Ishikawa (cell line): ENCODE data around the gene SLC44A1.

ENCODE experiments used
- CEBPB ChIP-seq: IDR thresholded peaks from 2 replicates; pipeline ENCODE4 v1.6.1; 2012
- CREB1 ChIP-seq: IDR thresholded peaks from 2 replicates; pipeline ENCODE4 v1.6.1; 2012; ENCODE audit warnings: low read depth
- EGR1 ChIP-seq: IDR thresholded peaks from 2 replicates; pipeline ENCODE4 v1.6.1; 2012
- EP300 ChIP-seq: IDR thresholded peaks from 2 replicates; pipeline ENCODE4 v1.6.1; 2012; ENCODE audit warnings: borderline replicate concordance
- FOXM1 ChIP-seq: IDR thresholded peaks from 2 replicates; pipeline ENCODE4 v1.6.1; 2012; ENCODE audit warnings: low read depth, borderline replicate concordance
- MAX ChIP-seq: IDR thresholded peaks from 2 replicates; pipeline ENCODE4 v1.6.1; 2012
- NFIC ChIP-seq: IDR thresholded peaks from 2 replicates; pipeline ENCODE4 v1.6.1; 2012
- RAD21 ChIP-seq: IDR thresholded peaks from 2 replicates; pipeline ENCODE4 v1.6.1; 2012; ENCODE audit warnings: low read depth
- TAF1 ChIP-seq: IDR thresholded peaks from 2 replicates; pipeline ENCODE4 v1.6.1; 2012; ENCODE audit warnings: low read depth, mild to moderate bottlenecking
- TCF12 ChIP-seq: IDR thresholded peaks from 2 replicates; pipeline ENCODE4 v1.6.1; 2012; ENCODE audit warnings: low read depth
- TEAD4 ChIP-seq: IDR thresholded peaks from 2 replicates; pipeline ENCODE4 v1.6.1; 2012
- USF1 ChIP-seq: IDR thresholded peaks from 2 replicates; pipeline ENCODE4 v1.6.1; 2012
- YY1 ChIP-seq: IDR thresholded peaks from 2 replicates; pipeline ENCODE4 v1.6.1; 2012; ENCODE audit warnings: low read depth
- ZBTB7A ChIP-seq: IDR thresholded peaks from 2 replicates; pipeline ENCODE4 v1.6.1; 2012; ENCODE audit warnings: low read depth
- TF ChIP-seq, protein P1 (sequence below): IDR thresholded peaks from 2 replicates; pipeline ENCODE4 v1.6.1; 2012; ENCODE audit warnings: low read depth, mild to moderate bottlenecking

SLC44A1 gene

GRCh38 chr9:105257809-105258208 is 13.4 kb downstream of the SLC44A1 start:
- TF ChIP-seq CEBPB (no peak), USF1 (no peak), NFIC (no peak), MAX (no peak), FOXM1 (no peak), EP300 (no peak), ZBTB7A (no peak)

- TF ChIP-seq ZBTB7A = no peak
- no peak for TF ChIP-seq FOXM1
- TF ChIP-seq MAX = no peak
- TF ChIP-seq, protein P1, sequence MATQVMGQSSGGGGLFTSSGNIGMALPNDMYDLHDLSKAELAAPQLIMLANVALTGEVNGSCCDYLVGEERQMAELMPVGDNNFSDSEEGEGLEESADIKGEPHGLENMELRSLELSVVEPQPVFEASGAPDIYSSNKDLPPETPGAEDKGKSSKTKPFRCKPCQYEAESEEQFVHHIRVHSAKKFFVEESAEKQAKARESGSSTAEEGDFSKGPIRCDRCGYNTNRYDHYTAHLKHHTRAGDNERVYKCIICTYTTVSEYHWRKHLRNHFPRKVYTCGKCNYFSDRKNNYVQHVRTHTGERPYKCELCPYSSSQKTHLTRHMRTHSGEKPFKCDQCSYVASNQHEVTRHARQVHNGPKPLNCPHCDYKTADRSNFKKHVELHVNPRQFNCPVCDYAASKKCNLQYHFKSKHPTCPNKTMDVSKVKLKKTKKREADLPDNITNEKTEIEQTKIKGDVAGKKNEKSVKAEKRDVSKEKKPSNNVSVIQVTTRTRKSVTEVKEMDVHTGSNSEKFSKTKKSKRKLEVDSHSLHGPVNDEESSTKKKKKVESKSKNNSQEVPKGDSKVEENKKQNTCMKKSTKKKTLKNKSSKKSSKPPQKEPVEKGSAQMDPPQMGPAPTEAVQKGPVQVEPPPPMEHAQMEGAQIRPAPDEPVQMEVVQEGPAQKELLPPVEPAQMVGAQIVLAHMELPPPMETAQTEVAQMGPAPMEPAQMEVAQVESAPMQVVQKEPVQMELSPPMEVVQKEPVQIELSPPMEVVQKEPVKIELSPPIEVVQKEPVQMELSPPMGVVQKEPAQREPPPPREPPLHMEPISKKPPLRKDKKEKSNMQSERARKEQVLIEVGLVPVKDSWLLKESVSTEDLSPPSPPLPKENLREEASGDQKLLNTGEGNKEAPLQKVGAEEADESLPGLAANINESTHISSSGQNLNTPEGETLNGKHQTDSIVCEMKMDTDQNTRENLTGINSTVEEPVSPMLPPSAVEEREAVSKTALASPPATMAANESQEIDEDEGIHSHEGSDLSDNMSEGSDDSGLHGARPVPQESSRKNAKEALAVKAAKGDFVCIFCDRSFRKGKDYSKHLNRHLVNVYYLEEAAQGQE = no peak
- no peak for TF ChIP-seq TAF1
- TF ChIP-seq RAD21 = no peak
- no peak for TF ChIP-seq USF1
- TF ChIP-seq CEBPB = no peak
Measured at GRCh38 chr9:105258225-105258737, 13.8 kb downstream of the SLC44A1 start.

DNA sequence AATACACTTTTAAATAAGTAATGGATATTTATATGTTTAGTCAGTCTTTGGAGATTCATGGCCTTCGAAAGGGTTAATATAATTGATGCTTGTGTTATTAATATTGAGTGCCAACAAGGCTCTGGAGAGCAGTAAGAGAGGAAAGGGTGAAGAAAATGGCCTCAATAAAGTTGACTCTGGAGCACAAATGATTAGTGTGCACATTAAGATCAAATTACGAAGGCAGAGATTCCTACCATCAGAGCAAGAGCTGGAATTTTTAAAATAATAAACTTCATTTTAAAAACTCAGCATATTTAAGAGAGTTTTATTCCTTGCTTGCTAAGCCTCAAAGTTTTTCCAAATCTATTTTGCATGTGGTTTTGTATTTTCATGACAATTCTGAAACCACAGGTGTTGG is 14.8 kb downstream of the SLC44A1 start:
- TF ChIP-seq EGR1 = no peak
- no peak for TF ChIP-seq ZBTB7A
- no peak for TF ChIP-seq MAX
- no peak for TF ChIP-seq TAF1

DNA sequence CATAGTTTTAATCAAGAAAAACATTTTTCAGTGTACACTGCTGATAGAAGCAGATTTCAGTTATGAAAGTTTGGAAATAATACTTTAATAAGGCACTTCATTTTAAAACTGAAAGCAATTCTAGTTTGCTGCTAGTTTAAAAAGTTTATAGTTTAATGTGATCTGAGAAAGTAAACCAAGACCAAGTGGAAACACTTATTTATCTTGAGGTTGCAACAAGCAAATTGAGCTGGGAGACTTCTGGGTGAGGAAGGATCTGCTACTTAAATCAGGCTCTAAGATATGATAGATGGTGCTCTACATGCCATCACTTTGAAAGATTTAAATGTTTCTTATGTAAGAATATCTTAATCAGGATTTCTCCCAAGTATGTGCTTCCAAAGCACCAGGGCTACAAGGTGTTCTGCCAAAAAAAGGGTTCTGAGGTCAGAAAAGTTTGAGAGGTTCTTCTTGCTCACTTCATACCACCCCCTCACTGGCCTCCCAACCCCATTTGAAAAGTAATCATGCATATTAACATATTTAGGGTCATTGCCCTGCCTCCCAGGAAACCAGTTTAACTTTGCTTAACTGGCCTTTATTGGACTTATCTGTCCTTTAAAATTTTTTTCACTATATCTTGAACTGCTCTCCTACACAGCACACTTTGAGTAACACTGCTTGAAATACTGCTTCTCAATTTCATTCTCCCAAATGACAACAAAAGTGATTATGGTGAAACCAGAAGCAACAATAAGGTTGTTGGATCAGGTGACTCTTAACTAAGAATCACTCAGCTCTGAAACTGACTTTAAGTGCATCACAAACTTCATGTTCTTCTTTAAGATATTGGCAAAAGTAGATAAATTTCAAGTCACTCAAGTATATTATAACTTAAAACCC is 15.5 kb downstream of the SLC44A1 start:
- TF ChIP-seq ZBTB7A = no peak
- TF ChIP-seq TCF12 = no peak
- TF ChIP-seq TAF1 = no peak
- TF ChIP-seq EGR1 = no peak
- no peak for TF ChIP-seq EP300
- no peak for TF ChIP-seq MAX
- TF ChIP-seq TEAD4 = no peak

- TF ChIP-seq MAX = no peak
- no peak for TF ChIP-seq NFIC
- no peak for TF ChIP-seq USF1
- no peak for TF ChIP-seq EP300
Measured at GRCh38 chr9:105262497-105262896, 18.0 kb downstream of the SLC44A1 start.

- no peak for TF ChIP-seq ZBTB7A
- no peak for TF ChIP-seq NFIC
- TF ChIP-seq MAX = no peak
- TF ChIP-seq USF1 = no peak
- TF ChIP-seq YY1 = no peak
- no peak for TF ChIP-seq EP300
- TF ChIP-seq CREB1 = no peak
- TF ChIP-seq RAD21 = no peak
- no peak for TF ChIP-seq EGR1
- TF ChIP-seq, protein P1 = no peak
- TF ChIP-seq TAF1 = no peak
- no peak for TF ChIP-seq FOXM1
- TF ChIP-seq TCF12 = no peak
- no peak for TF ChIP-seq TEAD4
- no peak for TF ChIP-seq CEBPB
Measured at GRCh38 chr9:105264380-105264779, 19.9 kb downstream of the SLC44A1 start.
